Fibroblast of skin of right biceps (primary cell): ENCODE data around the gene HBS1L.

Source experiments
- DNase-seq: peaks from one replicate; pipeline ENCODE4 v3.0.0-alpha.2; 2013

Gene HBS1L

DNA sequence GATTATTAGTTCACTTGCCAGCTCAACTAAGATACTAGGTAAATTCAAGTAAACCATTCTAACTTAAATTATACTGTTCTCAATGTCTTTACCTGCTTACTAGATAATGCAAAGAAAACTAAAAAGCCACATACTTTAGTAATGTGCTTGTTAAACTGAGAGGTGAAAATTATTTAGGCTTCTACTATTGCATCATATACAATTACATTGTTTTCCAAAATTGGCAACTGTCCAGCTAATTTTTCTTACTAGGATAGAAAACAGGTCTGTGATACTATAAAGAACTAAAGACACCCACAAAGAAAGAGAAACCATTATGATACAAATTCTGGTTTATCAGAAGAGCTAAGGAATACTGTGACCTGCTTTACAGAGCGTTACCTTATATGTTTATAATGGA lies 59.1 kb downstream of the HBS1L start:
- no peak for DNase-seq

DNA sequence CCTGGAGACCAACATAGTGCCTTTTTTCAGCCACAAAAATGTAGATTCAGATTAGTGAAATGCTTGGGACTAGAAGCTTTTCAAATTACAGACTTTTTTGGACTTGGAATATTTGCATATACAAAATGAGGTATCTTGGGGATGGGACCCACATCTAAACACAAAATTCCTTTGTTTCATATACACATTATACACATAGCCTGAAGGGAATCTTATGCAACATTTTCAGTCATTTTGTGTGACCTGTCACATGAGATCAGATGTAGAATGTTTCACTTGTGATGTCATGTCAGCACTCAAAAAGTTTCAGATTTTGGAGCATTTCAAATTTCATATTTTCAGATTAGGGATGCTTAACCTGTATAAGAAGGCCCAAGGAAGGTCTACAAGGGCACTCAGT lies 60.2 kb downstream of the HBS1L start:
- DNase-seq: peak; percentile 3

DNA sequence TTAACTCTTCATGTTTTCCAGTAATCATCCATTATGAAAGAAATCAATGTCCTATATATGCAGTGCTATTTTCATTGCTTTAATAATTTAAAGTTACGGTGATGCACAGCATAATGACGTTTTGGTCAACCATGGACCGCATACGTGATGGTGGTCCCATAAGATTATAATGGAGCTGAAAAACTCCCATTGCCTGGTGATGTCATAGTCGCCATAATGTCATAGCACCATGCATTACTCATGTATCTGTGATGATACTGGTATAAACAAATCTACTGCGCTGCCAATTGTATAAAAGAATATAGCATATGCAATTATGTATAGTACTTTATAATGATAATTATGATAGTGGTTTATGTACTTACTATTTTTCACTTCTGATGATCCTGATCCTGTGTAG lies 62.5 kb downstream of the HBS1L start:
- DNase-seq: no peak

DNA sequence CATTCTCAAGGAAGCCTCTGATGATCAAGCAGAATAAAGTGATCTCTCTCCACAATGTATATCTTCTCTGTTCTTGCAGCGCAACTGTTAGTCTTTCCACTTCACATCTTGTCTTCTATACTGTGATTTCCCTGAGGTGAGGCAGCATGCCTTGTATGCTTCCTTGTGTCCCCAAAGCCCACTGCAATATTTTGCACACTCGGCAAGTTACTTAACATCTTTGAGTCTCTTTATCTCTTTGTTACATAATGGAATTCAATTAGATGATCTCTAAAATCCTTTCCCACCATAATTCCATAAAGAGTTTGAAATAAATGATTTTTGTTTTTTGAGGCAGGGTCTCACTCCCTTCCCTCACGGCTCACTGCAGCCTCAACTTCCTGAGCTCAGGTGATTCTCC lies 64.4 kb downstream of the HBS1L start:
- no peak for DNase-seq

DNA sequence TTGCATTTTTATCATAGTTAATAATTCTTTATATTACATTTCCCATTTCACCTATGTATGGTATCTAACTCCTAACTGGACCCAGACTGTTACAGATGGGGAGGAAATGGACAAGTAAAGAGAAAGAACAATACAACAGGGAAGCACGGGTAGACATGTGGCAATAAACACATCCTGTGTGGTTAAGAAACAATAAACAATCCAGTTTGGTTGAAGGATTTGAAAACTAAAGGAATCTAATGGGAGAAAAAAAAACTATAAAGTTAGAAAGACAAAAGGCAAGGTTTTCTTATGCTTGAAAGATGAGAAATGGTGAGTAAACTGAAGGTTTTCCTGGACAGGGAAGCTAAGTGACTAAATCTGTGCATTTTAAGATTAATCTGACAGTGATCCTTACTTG lies 69.8 kb downstream of the HBS1L start:
- no peak for DNase-seq

DNA sequence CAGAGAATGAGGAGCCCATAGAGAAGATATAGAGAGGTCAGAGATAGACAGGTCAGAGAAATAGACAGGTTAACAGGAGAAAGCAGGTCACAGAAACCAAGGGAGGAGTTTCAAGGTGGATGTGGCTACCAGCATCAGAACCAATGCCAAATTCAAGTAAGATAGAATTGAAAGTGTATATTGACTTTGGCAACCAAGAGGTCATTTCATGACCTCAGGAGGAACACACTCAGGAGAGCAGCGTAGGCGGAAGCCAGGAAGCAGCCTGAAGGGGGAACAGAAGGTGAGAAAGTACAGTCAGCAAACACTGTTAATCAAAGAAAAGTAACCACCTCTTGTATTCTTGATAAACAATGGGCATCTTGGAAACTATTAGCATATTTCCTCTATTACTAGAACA lies 70.8 kb downstream of the HBS1L start:
- DNase-seq: no peak

DNA sequence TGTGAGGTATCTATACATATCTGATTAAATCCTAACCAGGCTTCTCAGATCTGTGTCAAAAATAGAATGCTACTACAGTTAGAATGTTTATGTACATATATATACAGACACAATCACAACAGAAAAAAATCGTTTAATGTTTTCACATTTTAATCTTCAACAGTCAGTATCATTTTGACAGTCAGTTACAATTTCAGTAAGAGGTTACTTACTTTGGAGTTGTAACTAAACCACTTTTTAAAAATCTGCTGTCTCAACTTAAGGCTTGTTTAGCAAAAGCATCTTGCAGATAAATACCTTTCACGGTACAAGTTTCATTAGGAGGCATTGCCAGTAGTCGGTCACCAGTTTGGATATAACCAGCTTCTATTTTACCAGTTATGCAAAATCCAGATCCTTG lies 72.5 kb downstream of the HBS1L start:
- no peak for DNase-seq

DNA sequence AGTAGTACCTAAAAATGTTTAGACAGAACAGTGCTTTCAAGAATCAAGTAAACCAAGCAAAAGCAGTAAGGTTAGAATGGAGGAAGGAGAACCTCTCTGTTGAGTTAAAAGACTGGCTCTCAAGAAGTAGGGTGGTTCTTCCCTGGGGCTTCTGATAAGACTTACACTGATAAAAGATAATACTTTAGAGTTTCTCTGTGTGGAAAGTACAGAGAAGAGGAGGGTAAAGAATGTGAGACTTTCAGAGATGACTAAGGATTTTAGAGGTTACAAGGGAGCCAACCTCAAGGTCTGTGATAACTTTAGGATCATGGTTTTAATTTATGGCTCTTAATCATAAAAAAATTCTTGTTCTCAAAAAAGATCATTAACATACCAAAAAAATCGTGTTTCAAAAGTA lies 73.8 kb downstream of the HBS1L start:
- no peak for DNase-seq

DNA sequence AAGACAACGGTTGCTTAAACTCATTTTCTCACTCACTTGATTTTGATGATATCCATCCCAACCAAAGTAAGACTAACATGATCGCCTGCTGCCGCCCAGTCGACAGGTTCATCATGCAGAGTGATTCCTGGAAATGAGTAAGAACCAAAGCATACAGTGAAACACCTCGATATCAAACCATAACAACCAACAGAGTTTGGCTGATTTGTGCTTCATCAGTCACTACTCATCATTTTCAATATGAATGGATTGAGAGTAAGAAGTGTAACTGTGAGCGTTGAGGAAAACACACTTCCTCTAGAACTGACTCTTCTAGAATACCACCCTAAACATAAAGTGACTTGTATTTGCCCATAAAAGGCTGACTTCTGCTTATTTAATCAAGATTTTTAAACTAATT lies 75.5 kb downstream of the HBS1L start:
- no peak for DNase-seq

DNA sequence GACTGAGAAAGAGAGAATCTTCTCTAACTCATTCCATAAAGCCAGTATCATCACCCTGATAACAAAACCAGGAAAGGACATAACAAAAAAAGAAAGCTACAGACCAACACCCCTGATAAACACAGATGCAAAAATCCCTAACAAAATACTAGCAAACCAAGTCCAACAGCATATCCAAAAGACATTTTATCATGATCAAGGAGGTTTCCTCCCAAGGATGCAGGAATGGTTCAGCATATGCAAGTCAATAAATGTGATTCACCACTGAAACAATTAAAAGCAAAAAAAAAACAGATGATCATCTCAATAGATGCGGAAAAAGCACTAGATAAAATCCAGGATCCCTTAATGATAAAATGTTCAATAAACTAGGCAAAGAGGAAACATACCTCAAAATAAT lies 80.3 kb downstream of the HBS1L start:
- DNase-seq: no peak

DNA sequence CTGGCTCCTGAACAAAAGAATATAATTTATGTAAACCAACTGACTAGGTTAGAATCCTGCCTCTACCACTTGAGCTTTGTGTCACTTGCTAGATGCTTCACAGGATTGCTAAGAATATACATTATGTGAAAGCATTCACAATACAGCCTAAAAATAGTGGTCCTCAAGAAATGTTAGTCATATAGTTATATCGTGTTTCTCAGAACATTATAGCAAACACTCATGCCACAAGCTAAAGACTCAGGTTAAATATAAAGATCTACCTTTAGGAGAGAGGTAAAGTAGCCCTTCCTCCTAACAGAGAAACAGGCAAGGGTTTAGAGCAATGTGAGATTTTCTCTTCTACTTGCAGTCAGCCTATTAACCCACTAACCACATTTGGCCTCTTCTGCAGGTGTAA lies 86.9 kb downstream of the HBS1L start:
- DNase-seq: no peak

DNA sequence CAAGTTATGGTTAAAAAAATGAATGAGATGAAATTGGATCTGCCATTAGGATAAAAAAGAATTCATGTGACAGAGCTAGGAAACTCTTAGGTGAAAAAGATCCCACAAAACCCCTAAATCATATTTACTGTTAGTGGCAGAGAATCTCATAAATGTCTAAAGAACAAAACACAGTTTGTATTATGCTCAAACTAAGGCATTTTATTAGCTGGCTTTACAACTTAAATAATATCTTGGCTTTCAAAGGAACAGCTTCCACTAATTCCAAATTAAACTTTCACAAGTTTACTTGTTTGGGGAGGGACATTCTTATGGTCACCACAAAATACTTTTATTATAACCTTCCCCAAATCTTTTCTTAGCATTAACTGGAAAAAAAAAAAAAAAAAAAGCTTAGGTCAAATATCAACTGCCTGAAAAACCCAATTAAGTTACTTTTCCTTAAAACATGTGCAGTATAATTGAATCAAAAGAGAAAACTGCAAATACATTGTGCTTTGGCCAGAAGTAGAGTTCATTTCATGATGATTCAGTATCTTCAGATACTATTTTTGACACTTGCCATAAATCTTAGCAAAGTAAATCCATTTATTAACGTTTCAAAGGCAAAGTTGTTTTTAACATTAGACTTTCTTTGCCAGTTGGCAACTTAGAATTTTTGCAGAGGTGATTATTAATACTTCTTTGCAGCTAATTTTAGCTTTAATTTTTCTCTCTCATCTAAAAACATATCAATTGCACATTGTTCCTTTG lies 90.0 kb downstream of the HBS1L start:
- no peak for DNase-seq

DNA sequence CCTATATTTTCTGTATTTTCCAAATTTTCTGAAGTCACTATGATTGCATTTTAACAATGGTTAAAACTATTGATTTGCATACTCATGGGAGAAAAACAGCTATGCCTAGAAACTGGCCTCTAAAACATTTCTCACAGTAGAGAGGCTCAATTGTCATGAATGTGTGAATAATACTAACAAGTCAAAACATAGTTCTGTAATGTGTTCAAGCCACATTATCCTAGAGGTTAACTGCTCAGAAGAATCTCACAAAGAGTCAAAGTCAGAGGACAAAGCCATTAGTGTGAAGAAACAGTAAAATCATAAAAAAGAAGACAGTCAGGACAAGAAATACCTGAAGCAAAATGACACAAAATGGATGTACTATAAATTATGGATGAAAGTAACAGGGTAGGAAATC lies 92.2 kb downstream of the HBS1L start:
- no peak for DNase-seq

DNA sequence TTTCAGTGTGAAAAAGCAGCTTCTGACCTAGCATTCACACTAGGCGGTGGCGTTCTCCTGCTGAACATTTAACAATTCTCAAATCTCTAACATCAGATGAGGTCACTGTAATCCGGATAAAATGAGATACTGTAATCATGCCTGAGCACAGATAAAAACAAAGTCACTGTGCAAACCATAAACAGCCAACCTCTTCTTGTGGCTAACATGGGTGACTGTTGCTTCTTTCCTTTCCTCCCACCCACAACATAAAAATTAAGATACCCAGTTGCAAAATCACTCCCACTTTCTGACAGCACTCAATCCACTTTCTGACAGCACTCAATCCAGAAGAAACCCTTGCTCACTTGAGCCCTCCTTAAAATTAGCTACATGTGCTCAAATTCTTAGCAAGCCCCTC lies 93.3 kb downstream of the HBS1L start:
- DNase-seq: no peak

DNA sequence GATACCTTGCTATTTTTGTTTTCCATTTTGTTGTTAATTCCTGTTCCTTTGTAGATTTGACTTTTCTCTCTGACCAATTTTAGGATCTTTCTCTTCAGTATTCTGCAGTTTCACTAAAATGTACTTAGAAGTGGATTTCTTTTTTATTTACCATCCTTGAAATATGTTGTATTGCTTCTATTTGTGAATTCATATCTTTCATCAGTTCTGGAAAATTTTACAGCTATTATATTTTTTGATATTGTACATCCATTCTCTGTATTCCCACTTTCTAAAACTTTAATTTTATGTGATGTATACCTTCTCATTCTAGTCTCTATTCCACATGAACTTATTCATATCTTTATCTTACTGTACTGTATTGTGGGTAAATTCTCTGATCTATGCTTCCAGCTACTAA lies 95.0 kb downstream of the HBS1L start:
- DNase-seq: no peak

DNA sequence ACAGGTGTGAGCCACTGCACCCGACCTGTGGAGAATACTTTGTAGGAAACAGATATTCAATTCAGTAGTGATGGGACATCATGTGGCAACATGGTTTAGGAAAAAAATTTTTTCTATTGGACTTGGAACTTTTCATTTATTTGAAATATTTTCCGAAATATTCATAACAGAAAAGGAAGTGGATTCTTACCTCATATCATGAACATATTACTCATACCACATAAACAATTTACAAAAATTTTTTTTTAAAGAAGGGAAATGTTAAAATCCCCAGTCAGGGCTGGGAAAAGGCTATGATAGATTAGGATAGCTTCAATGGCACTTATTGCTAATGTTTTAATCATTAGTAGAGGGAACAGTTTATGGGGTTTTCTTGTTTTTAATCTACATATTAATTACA lies 97.9 kb downstream of the HBS1L start:
- DNase-seq: no peak

DNA sequence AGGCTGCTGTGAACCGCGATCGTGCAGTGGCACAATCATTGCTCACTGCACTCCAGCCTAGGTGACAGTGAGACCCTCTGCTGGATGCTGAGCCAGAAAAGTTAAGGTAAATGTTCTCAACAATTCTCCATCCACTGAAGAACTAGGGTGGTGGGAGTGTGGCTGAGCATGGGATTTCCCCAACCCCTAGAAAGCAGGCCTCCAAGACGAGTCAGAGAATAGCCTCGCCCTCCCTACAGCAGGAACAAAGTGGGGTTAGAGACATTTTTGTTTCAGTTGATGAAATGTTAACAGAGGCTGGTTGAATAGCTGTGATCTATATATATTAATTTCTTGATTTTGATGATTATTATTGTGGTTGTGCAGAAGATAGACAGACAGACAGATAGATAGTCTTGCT lies 98.6 kb downstream of the HBS1L start:
- DNase-seq: no peak

DNA sequence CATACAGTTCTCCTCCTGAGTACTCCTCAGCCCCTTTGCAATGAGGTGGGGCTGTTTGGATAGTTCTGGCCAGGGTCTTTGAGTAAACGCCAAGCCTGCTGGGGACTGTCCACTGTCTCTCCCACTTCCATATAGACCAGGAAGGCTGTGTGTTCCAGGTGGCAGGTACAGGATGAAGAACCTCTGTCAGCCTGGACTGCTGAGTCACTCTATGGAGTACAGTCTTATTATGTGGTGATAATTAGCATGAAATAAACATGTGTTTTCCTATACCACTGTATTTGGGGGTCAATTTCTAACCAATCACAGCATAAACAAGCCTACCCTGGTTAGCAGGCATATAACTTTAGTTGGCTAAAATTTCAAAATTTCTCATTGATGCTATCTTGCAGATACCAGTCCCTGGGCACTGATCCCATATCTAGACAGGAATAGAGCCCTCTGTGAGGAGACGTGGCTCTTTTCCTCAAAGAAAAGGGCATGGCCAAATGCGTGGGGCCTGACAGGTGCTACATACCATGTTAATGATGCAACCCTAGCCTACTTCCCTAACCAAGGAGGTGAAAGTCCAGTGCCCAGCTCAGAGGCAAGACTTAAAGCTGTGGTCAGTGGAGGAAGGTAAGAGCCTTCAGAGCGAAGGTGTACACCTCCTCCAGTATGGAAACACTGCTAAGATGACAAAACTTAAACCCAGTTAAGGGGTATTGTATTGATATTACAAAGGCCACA lies 100.2 kb downstream of the HBS1L start:
- no peak for DNase-seq

DNA sequence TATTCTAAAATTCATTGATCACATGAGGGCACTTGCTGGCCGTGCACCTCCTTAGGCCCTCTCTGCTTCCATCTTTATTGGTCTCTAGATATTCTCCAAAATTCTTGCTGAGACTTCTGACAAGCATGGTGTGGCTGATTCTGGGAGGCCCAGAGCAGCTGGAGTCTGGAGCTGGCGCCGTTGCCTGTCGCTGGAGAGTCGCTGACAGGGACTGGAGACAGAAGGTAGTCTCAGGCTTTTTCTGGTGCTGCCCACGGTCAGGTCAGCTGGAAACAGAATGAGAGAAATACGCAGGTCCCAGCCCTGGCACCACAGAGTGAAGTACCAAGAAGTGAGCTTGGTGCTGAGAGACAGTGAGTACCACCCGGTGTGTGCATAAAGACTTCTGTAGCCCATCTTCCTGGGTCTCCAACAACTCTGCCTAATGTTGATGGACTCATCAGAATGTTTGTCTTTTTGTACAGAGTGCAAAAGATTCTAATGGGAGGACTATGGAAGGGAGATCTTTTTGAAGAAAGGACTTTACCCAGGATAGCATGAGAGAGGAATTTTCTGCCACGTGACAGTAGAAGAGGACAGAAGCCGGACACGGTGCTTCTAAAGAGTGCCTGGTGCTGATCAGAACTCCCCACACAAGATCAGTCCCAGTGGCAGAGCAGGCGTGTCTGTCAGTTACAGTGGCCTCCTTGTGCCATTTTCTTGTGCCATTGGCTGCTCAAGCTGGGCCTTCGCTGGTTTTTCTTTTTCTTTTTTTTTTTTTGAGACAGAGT lies 102.9 kb downstream of the HBS1L start:
- DNase-seq: no peak

DNA sequence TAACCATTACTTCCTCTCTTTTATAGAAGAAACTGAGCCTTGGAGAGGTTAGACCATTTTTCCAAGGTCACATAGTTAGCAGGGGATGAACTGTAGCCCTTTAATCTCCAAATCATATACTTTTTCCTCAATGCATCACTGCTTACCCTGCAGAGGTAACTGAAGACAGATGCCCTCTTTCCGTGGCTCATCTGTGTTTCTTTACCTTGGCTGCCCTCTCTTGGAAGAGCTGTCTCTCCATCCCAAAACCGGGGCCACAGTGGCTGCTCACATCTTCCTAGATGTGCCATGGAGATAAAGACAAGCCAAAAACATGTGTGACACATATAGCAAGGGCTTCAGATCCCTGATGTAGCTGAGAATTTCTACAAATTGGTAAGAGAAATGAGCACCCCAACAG lies 104.1 kb downstream of the HBS1L start:
- no peak for DNase-seq

DNA sequence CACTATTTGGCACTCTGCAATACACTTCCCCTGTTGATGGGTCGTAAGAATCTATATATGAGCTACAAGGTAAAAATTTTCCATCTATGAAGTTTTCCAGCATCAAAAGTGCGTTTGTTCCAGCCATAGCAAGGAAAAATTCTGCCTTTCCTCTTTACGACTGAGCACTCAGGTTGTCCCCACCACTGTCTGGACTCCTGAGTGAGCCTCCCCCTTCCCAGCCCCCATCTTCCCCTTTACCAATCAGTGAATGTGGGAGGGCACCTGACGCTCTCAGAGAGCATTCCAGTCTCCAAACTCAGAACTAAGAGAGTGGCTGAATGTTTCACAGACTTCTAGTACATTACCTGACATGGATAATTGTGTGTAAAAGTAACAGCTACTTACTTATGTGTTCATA lies 104.7 kb downstream of the HBS1L start, which contains the start of gene ALDH8A1:
TSS of gene ALDH8A1 (minus strand) at position 175 of the 400 bp plus-strand sequence. CDS start at position 127, 48 bp downstream.
- no peak for DNase-seq

DNA sequence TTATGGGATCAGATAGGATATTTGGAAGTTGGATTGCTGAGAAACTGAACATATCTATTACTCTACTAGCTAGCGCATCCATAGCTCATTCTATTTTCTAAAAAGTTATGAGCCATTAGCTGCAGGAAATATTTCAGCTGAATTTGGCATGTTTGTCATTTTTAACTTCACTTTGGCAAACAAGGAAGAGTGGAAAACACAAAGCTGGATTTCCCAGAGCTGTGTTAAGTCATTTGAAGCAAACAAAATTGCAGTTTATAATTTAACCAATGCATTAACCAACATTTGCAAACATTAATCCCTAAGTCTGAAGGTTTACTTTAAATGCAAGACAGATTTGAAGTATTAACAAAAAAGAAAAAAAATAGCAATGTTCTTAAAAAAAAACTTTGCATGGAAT lies 105.9 kb downstream of the HBS1L start:
- no peak for DNase-seq

DNA sequence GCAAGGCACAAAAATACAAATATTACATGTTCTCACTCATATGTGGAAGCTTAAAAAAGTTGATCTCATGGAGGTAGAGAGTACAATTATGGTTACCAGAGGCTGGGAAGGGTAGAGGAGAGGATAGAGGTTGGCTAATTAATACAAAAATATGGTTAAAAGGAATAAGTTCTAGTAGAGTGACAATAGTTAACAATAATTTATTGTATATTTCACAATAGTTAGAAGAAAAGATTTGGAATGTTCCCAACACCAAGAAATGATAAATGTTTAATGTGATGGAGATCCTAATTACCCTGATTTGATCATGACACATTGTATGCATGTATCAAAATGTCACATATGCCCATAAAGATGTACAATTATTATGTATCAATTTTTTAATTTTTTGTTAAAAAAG lies 106.5 kb downstream of the HBS1L start:
- no peak for DNase-seq

DNA sequence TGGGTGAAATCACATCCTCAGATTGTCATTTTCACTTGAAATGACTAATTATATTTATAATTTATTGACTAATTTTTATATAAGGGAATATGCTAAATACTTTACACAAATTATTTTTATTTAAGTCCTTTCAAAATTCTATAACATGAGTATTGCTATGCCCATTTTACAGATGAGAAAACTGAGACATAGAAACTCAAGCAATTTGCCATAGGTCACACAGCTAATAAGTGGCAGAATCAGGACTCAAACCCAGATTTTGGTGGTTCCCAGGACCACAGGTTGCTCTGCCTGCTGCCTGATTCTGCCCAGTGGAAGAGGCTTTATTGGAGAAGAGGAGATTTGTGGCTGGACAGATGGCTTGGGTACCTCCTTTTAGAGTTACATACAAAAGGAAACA lies 109.6 kb downstream of the HBS1L start:
- no peak for DNase-seq
